GM18861 (cell line): Measurements from ENCODE around the gene POLR2H.
A peak's percentile ranks its signal among the peaks of the same experiment; 100 is the strongest.

Experiments
- ATAC-seq: cut with Tn5 transposase; IDR thresholded peaks from one replicate; pipeline ENCODE4 v1.9.1; 2021; ENCODE audit not compliant: unreplicated experiment

Gene POLR2H

GRCh38 chr3:184368586-184369183 lies 7.2 kb downstream of the POLR2H start:
- no peak for ATAC-seq

- ATAC-seq = peak; percentile 89
Measured at GRCh38 chr3:184371570-184372018, 10.1 kb downstream of the POLR2H start.

GRCh38 chr3:184372296-184372821 lies 10.8 kb downstream of the POLR2H start:
- ATAC-seq = no peak

- no peak for ATAC-seq
Measured at GRCh38 chr3:184372911-184373310, 11.4 kb downstream of the POLR2H start.

- ATAC-seq = no peak
Measured at GRCh38 chr3:184373422-184373821, 11.9 kb downstream of the POLR2H start.

GRCh38 chr3:184375747-184376461 lies 14.4 kb downstream of the POLR2H start:
- ATAC-seq = no peak

GRCh38 chr3:184377374-184377773 lies 15.9 kb downstream of the POLR2H start:
- ATAC-seq = no peak

- no peak for ATAC-seq
Measured at GRCh38 chr3:184377882-184378445, 16.5 kb downstream of the POLR2H start, which contains the start of gene THPO. Gene THPO (minus strand): TSS chr3:184378207. CDS start chr3:184376259, 1,948 bp downstream.

GRCh38 chr3:184378651-184379357 lies 17.3 kb downstream of the POLR2H start:
- no peak for ATAC-seq

- no peak for ATAC-seq
Measured at GRCh38 chr3:184379358-184380184, 18.1 kb downstream of the POLR2H start, which contains the start of gene CHRD. Gene CHRD (plus strand): TSS chr3:184380054. CDS start chr3:184380319, 265 bp downstream.

- no peak for ATAC-seq
Measured at GRCh38 chr3:184380185-184380626, 18.7 kb downstream of the POLR2H start.

- no peak for ATAC-seq
Measured at GRCh38 chr3:184380627-184381260, 19.2 kb downstream of the POLR2H start.

- ATAC-seq = no peak
Measured at GRCh38 chr3:184381261-184382224, 20.0 kb downstream of the POLR2H start.

GRCh38 chr3:184382326-184383032 lies 21.0 kb downstream of the POLR2H start:
- no peak for ATAC-seq

- ATAC-seq = no peak
Measured at GRCh38 chr3:184383033-184383740, 21.7 kb downstream of the POLR2H start.

- ATAC-seq = no peak
Measured at GRCh38 chr3:184384342-184384741, 22.8 kb downstream of the POLR2H start.

- no peak for ATAC-seq
Measured at GRCh38 chr3:184384856-184385422, 23.4 kb downstream of the POLR2H start.
